ENCODE measurements around the gene IRS2. TPM values are rescaled to one million over a fixed set of nuclear protein-coding genes. Genes with fewer than 3 reads are reported as not detected.

IRS2 gene
- total RNA-seq, 2 experiments from 2014 or later, result 1.4 to 1.5 TPM

DNA sequence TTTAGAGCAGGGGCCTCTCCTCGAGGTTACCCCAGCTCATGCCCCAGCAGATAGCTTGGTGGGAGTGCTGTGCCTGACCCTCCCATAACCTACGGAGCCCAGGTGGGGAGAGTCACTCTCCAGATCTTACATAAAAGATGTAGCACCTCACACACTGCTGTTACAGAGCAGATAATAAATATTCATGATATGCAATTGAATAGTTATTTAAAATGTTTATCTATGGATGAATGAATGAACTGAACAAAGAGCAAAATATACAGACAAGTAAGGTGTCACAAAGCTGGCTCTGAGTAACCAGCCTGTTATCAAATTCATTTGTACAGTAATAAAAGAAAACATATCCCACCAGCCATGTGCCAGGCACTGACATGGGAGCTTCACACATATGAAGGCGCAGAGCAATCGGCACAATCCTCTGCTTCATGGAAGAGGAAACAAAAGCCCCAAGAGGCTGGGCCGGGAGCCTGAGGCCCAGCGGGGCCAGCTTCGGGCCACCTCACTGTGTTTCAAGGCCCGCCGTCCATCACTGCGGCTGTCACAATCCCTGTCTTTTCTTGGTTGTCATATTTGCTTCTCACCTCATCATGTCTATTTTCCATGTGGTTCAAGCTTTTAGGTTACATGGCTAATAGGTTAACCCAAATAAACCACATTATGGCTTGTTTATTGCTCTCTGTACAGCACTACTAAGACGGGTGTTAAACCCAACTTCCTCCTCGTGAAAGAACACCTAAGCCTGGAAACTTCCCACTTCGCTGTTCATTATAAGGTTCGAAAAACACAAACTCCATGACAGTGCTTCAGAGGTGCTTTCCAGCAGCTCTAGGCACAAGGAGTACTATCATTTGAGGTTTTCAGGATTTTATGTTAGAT is 78.4 kb downstream of the IRS2 start:
- ATAC-seq (no peak), DNase-seq (no peak)
- Mint-ChIP-seq H3K9me3 (ENCODE audit: low read depth) (no peaks in the 10 kb centered on the region), H3K27me3 (peaks cover 21% of the 10 kb centered on the region), H3K36me3 (ENCODE audit: low read depth) (no peaks in the 10 kb centered on the region), H3K4me3 (no peak overlapping the region), H3K27ac (no peak overlapping the region), H3K4me1 (peaks cover 11% of the 10 kb centered on the region)
- CTCF ChIA-PET, result no interaction called here
- intact Hi-C loops (cut with DNase I, micrococcal nuclease), result no loop called here
- POLR2A ChIA-PET, result no interaction called here

DNA sequence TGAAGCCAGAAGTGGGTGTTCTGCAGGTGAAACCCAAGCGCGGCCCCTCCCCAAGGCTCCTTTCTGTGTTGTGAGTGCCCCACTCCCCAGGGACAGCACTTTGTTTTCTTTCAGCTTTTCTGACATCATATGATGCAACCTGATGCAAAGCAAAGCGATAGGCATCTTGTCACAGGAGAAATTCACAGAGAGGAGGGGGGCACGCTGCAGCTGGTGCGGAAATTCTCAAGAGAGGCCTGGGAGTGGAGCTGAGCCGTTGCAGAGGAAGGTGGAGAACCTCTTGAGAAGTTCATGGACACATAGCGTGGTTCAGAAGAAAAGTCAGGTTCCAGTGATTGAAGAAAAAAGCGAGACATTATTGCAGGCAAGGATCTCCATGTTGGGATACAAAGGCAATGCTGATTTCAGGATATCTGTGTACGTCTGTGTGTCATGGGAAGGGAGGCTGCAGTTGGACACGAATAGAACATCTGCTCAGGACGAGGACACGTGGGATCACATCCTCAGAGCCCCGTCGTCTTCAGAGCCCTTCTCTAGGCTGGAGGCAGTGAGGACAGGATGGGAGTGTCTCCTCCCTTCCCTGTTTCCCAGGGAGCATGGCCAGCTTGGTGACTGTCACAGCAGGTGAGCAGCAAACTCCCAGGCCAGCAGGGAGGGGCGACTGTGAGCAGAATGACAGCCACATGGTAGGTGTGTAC is 79.2 kb downstream of the IRS2 start:
- Mint-ChIP-seq H3K27ac (no peak overlapping the region), H3K4me1 (peaks cover 11% of the 10 kb centered on the region), H3K27me3 (peaks cover 21% of the 10 kb centered on the region), H3K4me3 (no peak overlapping the region), H3K36me3 (ENCODE audit: low read depth) (no peaks in the 10 kb centered on the region), H3K9me3 (ENCODE audit: low read depth) (no peaks in the 10 kb centered on the region)
- DNase-seq, result no peak
- ChIA-PET CTCF (no interaction called here), POLR2A (no interaction called here)
- no peak for ATAC-seq
- intact Hi-C loops (cut with DNase I, micrococcal nuclease), result no loop called here

- POLR2A ChIA-PET, result no interaction called here
- Mint-ChIP-seq H3K27me3 (peaks cover 22% of the 10 kb centered on the region), H3K27ac (no peak overlapping the region), H3K9me3 (ENCODE audit: low read depth) (no peaks in the 10 kb centered on the region), H3K4me1 (peaks cover 11% of the 10 kb centered on the region), H3K4me3 (no peak overlapping the region), H3K36me3 (ENCODE audit: low read depth) (no peaks in the 10 kb centered on the region)
- ATAC-seq, result no peak
- CTCF ChIA-PET, result interaction anchor here (0.6 kb wide), 1 partner anchor 598 kb away, joined by 3 read pairs; no protein-coding TSS in a partner anchor
- intact Hi-C loops (cut with DNase I, micrococcal nuclease), result no loop called here
- DNase-seq, result no peak
Measured at GRCh38 chr13:109706015-109706715, 80.2 kb downstream of the IRS2 start.

- intact Hi-C loops (cut with DNase I, micrococcal nuclease), result no loop called here
Measured at GRCh38 chr13:109704771-109705635, 81.4 kb downstream of the IRS2 start.

DNA sequence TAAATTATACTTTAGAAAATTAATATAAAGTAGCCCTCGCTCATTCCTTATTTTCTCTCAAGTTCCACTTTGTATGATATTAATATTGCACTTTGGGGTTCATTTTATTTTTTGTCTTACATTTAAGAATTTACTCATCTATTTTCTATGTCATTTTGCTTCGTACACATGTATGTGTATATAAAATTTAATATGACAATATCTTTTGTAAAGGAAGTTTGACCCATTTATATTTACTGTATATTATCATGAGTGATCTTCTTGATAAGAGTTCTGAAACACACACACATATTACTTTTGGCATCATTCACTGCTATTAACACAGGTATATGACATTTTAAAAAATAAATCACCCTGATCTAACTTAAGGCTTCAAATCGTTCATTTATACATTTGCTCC is 83.1 kb downstream of the IRS2 start:
- no peak overlapping the region for H3K27ac Mint-ChIP-seq
- no peaks in the 10 kb centered on the region for H3K36me3 Mint-ChIP-seq (ENCODE audit: low read depth)
- H3K27me3 Mint-ChIP-seq, result peaks cover 23% of the 10 kb centered on the region
- POLR2A ChIA-PET, result no interaction called here
- H3K4me3 Mint-ChIP-seq, result no peak overlapping the region
- no peaks in the 10 kb centered on the region for H3K9me3 Mint-ChIP-seq (ENCODE audit: low read depth)
- CTCF ChIA-PET, result no interaction called here
- intact Hi-C loops (cut with DNase I, micrococcal nuclease), result no loop called here
- no peak for ATAC-seq
- no peak for DNase-seq
- peaks cover 17% of the 10 kb centered on the region for H3K4me1 Mint-ChIP-seq

More at GRCh38 chr13:109704771-109705635, 81.4 kb downstream of the IRS2 start:
- CTCF ChIA-PET, result interaction anchor here (0.8 kb wide), 1 partner anchor 94 kb away, joined by 3 read pairs; no protein-coding TSS in a partner anchor
- Mint-ChIP-seq H3K27me3 (peaks cover 23% of the 10 kb centered on the region), H3K4me3 (no peak overlapping the region), H3K36me3 (ENCODE audit: low read depth) (no peaks in the 10 kb centered on the region), H3K4me1 (peaks cover 15% of the 10 kb centered on the region), H3K9me3 (ENCODE audit: low read depth) (no peaks in the 10 kb centered on the region), H3K27ac (no peak overlapping the region)
- POLR2A ChIA-PET, result no interaction called here
- peak; percentile 23 for ATAC-seq
- DNase-seq, result no peak
